HK-2 (cell line): ENCODE measurements around the gene GDNF.
"Not testable (repeated sequence)": the region's sequence is repeated elsewhere in the genome, so short reads cannot be mapped to it uniquely, and the experiment has no call there.

Source experiments
- DNase-seq: peaks from one replicate; pipeline ENCODE4 v3.0.0-alpha.2; 2018; ENCODE audit not compliant: unreplicated experiment

The GDNF gene

GRCh38 chr5:37786416-37786815, 53.4 kb downstream of the GDNF start:
- no peak for DNase-seq

DNA sequence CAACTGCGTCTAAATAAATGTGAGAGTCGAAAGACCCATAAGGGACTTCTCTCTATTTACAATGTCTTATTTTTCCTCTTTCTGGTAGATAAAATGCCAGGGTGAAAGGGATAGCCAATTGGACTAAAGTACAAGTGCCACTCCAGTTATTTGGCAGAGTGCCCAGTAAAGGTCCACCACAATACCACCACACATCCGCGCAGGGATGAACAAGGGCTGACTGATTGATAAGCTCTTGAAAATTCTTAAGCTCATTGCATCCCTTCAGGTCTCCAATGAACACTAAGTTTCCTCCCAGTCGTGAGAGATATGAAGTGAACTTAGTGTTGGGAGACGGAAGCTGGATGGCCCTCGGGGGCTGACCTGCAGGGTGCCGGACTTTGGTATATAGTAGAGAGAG, 58.4 kb downstream of the GDNF start:
- DNase-seq: not testable (repeated sequence)

DNA sequence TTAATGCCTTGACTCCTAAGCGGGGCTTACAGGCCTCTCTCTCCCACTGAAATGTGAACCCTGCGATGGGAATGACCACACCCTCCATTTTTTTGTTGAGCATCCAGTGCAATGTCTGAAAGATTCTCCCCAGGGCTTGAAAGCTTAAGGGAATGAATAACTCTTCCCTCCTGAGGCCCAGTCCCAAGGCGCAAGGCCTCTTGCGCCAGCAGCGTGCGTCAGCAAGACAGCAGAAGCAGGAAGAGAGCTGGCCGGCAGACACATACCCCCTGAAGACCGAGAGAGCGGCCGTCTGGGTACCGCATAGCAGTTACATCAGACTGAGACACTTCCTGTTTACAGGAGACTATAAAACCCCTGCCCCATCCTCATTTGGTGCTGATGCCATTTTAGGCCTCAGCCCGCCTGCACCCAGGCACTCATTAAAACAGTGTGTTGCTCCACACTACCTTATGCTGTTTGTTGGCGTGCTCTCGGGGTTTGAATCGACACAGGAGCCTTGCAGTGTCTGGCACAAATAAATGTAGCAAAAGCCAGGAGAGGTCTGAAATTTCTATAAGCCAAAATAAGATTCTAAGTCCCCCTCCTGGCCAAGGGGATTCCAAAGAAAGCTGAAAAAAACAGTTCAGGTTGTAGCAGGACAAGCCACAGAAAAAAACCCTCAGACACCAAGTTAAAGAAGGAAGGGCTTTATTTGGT, 62.3 kb downstream of the GDNF start:
- no peak for DNase-seq

DNA sequence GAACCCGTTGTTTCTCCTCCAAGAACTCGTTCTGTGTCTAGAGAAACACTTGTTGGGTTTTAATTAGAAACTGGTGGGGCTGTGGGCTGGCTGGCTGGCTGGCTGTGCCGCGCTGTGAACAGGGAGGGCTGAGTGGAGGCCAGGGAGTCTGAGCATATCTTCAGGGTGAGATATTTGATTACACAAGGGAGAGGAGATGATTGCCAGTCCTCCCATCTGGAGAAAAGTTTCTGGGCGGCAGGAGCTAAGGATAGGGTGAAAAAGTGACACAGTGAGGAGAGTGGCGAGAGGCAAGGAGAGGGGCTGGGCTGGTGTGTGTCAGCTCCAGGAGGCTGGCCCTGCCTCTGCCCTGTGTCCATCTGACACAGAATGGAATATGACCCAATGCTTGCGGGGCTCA, 63.0 kb downstream of the GDNF start:
- DNase-seq: no peak

DNA sequence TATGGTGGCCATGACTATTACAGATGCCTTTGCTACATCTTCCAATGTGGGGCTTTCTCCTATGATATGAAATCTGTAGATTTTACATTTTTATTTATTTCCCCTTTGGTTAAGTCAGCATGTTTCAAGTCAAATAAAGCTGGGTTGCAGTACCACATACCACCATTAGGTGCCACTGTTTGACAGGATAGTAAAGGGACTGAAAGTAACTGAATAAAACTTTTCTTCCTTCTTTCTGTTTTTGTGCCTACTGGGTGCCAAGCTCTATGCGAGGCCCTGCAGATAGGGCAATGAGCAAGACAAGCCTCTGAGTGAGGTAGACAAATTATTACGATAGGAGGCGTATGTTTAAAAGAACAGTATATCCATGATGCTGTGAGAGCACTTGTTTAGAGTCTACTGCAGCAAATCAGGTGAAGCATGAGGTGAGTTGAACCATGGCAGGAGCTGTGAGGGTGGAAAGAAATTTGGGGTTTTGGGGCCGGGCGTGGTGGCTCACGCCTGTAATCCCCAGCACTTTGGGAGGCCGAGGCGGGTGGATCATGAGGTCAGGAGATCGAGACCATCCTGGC, 64.8 kb downstream of the GDNF start:
- peak; percentile 54 for DNase-seq

DNA sequence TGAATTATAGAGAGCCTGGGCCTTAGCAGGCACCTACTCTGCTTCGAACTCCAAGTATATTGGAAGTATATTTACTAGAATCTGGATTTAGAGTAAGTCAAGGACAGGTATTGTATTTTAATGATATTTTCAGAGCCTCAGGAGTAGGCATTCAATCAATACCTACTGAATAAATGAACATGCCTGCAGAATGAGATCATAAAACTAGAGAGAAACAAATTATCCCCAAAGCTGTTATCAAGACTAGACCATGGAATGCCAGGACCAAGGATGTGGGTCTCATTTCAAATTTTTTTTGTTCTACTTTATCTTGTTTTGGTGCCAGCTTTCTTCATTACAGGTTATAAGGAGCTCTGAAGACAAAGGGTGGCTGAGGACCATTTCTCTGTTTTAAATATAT, 66.0 kb downstream of the GDNF start:
- DNase-seq: no peak

DNA sequence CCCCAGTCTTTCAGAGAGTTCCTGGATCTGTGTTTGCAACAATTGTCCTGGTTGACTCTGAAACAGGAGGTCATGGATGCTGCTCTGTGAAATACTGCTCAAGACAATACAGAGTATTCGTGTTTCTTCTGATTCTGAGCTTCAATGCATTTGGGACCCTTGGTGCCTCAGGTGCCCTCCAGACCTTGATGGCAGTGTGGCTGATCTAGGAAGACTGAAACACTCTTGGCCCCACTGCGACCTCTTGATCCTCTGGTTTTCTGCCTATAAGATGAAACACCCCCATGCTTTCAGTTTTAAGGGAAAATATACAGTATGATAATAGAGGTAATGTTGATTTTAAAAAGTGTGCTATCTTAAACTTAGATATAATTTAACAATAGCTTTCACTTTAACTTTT, 67.6 kb downstream of the GDNF start:
- DNase-seq: no peak

- peak; percentile 84 for DNase-seq
Measured at GRCh38 chr5:37771731-37772130, 68.1 kb downstream of the GDNF start.

DNA sequence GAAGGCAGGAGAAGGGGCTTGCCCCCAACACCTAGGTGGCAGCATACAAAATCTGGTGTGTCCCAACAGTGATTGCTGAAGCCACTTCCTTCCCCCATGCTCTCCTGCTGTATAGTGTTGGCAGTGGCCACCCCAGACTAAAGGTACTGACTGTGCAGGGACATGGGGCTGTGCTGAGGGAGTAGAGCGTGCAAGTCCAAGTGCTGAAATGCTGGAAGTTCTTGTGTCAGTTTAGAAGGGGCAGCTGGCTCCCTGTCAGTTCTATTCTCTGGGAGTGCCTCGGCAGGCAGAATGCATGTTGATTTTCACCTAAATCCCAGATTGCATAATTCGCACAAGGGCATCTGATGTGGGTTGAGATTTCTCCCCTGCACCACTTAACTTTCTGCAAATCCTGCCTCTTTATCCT, 68.6 kb downstream of the GDNF start:
- no peak for DNase-seq

GRCh38 chr5:37770786-37771185, 69.1 kb downstream of the GDNF start:
- DNase-seq: no peak

DNA sequence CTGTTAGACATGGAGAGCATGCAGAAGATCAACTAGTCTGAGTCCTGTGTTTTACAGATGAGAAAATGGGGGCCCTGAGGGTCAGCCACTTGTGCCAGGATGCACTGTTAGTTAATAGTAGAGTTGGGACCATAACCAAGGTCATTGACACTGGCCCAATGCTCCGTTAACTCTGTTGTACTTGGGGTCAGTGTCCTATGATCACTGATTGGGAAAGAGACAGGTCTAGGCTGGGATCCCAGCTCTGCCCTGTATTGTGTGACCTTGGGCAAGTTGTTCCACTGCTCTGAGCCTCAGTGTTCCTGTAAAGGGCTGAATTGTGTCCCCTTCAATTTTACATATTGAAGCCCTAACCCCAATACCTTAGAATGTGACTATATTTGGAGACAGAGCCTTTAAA, 70.0 kb downstream of the GDNF start:
- DNase-seq: no peak

DNA sequence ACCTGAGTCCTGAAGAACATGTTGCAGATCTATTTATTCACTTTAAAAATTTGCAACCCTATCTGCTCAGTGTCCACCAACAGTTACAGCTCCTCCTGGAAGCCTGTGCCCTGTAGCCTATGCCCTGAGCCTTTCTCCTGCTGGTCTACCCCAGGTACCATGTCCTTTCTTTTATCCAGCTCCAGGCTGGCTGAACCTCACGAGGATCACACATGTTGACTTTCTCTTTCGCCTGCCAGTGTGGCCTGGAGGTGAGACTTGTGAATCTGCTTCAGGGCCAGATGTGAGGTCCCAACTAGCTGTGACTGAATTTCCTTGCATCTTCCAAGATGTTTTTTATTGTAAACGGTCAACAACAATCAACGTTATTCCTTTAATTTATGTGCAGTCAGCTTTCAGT, 70.7 kb downstream of the GDNF start:
- DNase-seq: no peak

DNA sequence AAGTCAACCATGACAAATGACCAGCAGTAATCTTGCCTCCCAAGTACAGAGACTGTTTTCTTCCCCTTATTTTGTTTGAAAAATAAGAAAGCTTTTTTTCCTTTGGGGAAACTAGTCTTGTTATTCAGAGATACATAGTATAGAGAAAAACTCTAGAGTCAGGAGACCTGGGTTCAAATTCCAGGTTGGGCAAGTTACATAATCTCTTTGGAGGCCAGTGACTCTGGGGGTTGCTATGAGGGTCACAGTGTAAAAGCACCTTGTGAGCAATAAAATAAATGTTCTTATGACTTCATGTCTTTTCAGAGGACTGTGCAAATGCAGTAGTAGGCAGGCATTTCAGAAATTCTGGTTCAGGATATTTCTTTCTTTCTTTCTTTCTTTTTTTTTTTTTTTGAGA, 71.5 kb downstream of the GDNF start:
- no peak for DNase-seq

DNA sequence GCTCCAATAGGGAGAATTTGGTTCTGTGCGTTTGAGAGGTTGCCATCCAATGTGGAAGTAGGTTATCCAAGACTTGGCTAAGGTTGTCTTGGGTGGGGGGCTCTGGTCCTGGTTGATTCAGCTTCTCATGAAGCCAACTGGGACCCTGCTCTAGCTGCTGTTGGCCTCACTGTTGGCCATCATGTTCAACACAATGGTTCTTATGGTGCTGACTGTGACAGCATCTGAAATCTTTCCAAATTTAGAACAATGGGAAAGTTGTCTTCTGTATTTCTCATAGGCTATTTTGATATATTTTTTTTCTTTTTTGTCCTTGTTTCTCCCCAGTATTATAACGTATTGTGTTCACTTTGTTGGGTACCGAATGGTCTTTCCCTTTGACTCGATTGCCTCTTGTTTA, 71.9 kb downstream of the GDNF start:
- DNase-seq: no peak

GRCh38 chr5:37767251-37767650, 72.6 kb downstream of the GDNF start:
- DNase-seq: no peak
